Liver (tissue), 9 donors: ENCODE measurements around the gene WFIKKN2. TPM values are rescaled to one million over a fixed set of nuclear protein-coding genes. Genes with fewer than 3 reads are reported as not detected.

Source experiments
- DNase-seq: peaks from one replicate; pipeline ENCODE4 v3.0.0-alpha.2; 2017; ENCODE audit warnings: low spot score
- H3K27ac ChIP-seq, 2 donors: one replicate each; pipeline ENCODE4 v1.7.0; 2013; ENCODE audit warnings: inconsistent platforms in 2 of 2, low read length in 2 of 2, control low read depth in 1 of 2, low read depth in 1 of 2, mild to moderate bottlenecking in 1 of 2
- H3K27me3 ChIP-seq, 4 donors: one replicate each; pipeline versions ENCODE4 v1.6.1 to v1.7.0; 2013; ENCODE audit warnings: low read length in 3 of 4, inconsistent platforms in 1 of 4, mild to moderate bottlenecking in 1 of 4, moderate library complexity in 1 of 4; ENCODE audit not compliant: control insufficient read depth in 4 of 4, insufficient read depth in 4 of 4
- H3K36me3 ChIP-seq, 4 donors: one replicate each; pipeline versions ENCODE4 v1.6.1 to v1.7.0; 2013; ENCODE audit warnings: low read length in 3 of 4, mild to moderate bottlenecking in 3 of 4, low read depth in 1 of 4, moderate library complexity in 1 of 4; ENCODE audit not compliant: control insufficient read depth in 4 of 4, insufficient read depth in 3 of 4
- H3K4me1 ChIP-seq, 4 donors: one replicate each; pipeline versions ENCODE4 v1.6.1 to v1.7.0; 2013; ENCODE audit warnings: low read length in 3 of 4, mild to moderate bottlenecking in 3 of 4, moderate library complexity in 1 of 4; ENCODE audit not compliant: control insufficient read depth in 4 of 4, insufficient read depth in 4 of 4
- H3K4me3 ChIP-seq, 3 donors: one replicate each; pipeline versions ENCODE4 v1.6.1 to v1.7.0; 2013; ENCODE audit warnings: low read length in 3 of 3, control low read depth in 1 of 3, low read depth in 1 of 3, mild to moderate bottlenecking in 1 of 3
- H3K9ac ChIP-seq, 2 donors: one replicate each; pipeline ENCODE4 v1.7.0; 2013; ENCODE audit warnings: low read length in 2 of 2, mild to moderate bottlenecking in 2 of 2, moderate library complexity in 2 of 2, control low read depth in 1 of 2, low read depth in 1 of 2
- H3K9me3 ChIP-seq, 4 donors: one replicate each; pipeline versions ENCODE4 v1.6.1 to v1.7.0; 2013; ENCODE audit warnings: low read length in 3 of 4; ENCODE audit not compliant: control insufficient read depth in 4 of 4
- ATF3 ChIP-seq: IDR thresholded peaks from 2 replicates; pipeline ENCODE4 v1.6.1; 2016; ENCODE audit warnings: antibody characterized with exemption
- CTCF ChIP-seq: fragments of 150-350 bp; IDR thresholded peaks from 2 replicates; pipeline ENCODE4 v1.5.1; 2017; ENCODE audit warnings: improper control_type of control experiment, low read depth, low read length; ENCODE audit not compliant: missing input control
- EGR1 ChIP-seq, 2 donors: IDR thresholded peaks; 2 replicates each; pipeline ENCODE4 v1.6.1; 2016 to 2018; ENCODE audit warnings: antibody characterized with exemption in 2 of 2, low read depth in 2 of 2
- FOXA2 ChIP-seq: IDR thresholded peaks from 2 replicates; pipeline ENCODE4 v1.6.1; 2016; ENCODE audit warnings: antibody characterized with exemption
- GABPA ChIP-seq, 2 donors: IDR thresholded peaks in 1 of 2; conservative IDR thresholded peaks in 1 of 2; 2 replicates each; pipeline ENCODE4 v1.6.1; 2016; ENCODE audit warnings: antibody characterized with exemption in 2 of 2, mild to moderate bottlenecking in 1 of 2, moderate library complexity in 1 of 2
- HNF4A ChIP-seq, 2 donors: conservative IDR thresholded peaks; 2 replicates each; pipeline ENCODE4 v1.6.1; 2016; ENCODE audit warnings: antibody characterized with exemption in 2 of 2, mild to moderate bottlenecking in 2 of 2
- HNF4G ChIP-seq: IDR thresholded peaks from 2 replicates; pipeline ENCODE4 v1.6.1; 2016; ENCODE audit warnings: antibody characterized with exemption
- JUND ChIP-seq, 2 donors: IDR thresholded peaks; 2 replicates each; pipeline ENCODE4 v1.6.1; 2016; ENCODE audit warnings: antibody characterized with exemption in 2 of 2
- MAX ChIP-seq: IDR thresholded peaks from 2 replicates; pipeline ENCODE4 v1.6.1; 2016; ENCODE audit warnings: antibody characterized with exemption
- NR2F2 ChIP-seq: IDR thresholded peaks from 2 replicates; pipeline ENCODE4 v1.6.1; 2016; ENCODE audit warnings: antibody characterized with exemption
- RAD21 ChIP-seq, 2 donors: IDR thresholded peaks; 2 replicates each; pipeline ENCODE4 v1.6.1; 2016; ENCODE audit warnings: antibody characterized with exemption in 2 of 2, mild to moderate bottlenecking in 2 of 2
- REST ChIP-seq: IDR thresholded peaks from 2 replicates; pipeline ENCODE4 v1.6.1; 2016; ENCODE audit warnings: antibody characterized with exemption, mild to moderate bottlenecking
- RXRA ChIP-seq, 2 donors: IDR thresholded peaks; 2 replicates each; pipeline ENCODE4 v1.6.1; 2017 to 2018; ENCODE audit warnings: antibody characterized with exemption in 2 of 2, mild to moderate bottlenecking in 1 of 2
- SP1 ChIP-seq: IDR thresholded peaks from 2 replicates; pipeline ENCODE4 v1.6.1; 2018; ENCODE audit warnings: antibody characterized with exemption, mild to moderate bottlenecking
- TAF1 ChIP-seq: conservative IDR thresholded peaks from 2 replicates; pipeline ENCODE4 v1.6.1; 2016; ENCODE audit warnings: antibody characterized with exemption, mild to moderate bottlenecking
- YY1 ChIP-seq: IDR thresholded peaks from 2 replicates; pipeline ENCODE4 v1.6.1; 2016; ENCODE audit warnings: antibody characterized with exemption, mild to moderate bottlenecking
- ZBTB33 ChIP-seq: IDR thresholded peaks from 2 replicates; pipeline ENCODE4 v1.6.1; 2016; ENCODE audit warnings: antibody characterized with exemption
- WGBS: extraction: QIAGEN DNeasy Blood & Tissue Kit; methylation state at CpG from one replicate; pipeline ENCODE4 v1.1.7; 2013; 5-methylcytosine and 5-hydroxymethylcytosine counted together
- polyA plus RNA-seq, 2 donors: library from polyadenylated mRNA; stranded (reverse) in 1 of 2; unstranded in 1 of 2; fragments of 200-250 nt in 1 of 2; fragments of >200 nt in 1 of 2; fragmentation: Nextera tagmentation in 1 of 2; extraction: Ambion mirVana in 1 of 2; gene quantifications; one replicate each; pipeline versions ENCODE4 v1.2.1 to v1.2.3, GENCODE V29; 2013 to 2015
- total RNA-seq, 2 donors: library from RNA; depleted of rRNA; stranded (reverse); fragments of >200 nt; gene quantifications; one replicate each; pipeline ENCODE4 v1.2.3, GENCODE V29; 2014
- donor health status: healthy.
- donor health status: healthy.
- donor health status: healthy.
- donor health status: healthy.
- donor health status: healthy.

Gene WFIKKN2
- total and polyA plus RNA-seq, 4 donors, result 0.02 to 0.19 (median 0.07) TPM; not detected in 1

- Histone ChIP-seq H3K4me3 (no peak overlapping the region), H3K36me3 (no peaks in the 10 kb centered on the region), H3K27me3 (no peaks in the 10 kb centered on the region), H3K9ac (no peak overlapping the region), H3K9me3 (no peaks in the 10 kb centered on the region), H3K27ac (no peak overlapping the region), H3K4me1 (no peaks in the 10 kb centered on the region)
- WGBS, result 90% methylated on average over 8 of the region's 8 CpGs
- TF ChIP-seq JUND (IDR thresholded peaks at IDR 0.05), result no peak
- no peak for TF ChIP-seq HNF4G
- no peak for TF ChIP-seq CTCF
- TF ChIP-seq MAX, result no peak
- TF ChIP-seq RXRA (IDR thresholded peaks at IDR 0.05), result no peak
- TF ChIP-seq FOXA2, result no peak
- TF ChIP-seq HNF4A (conservative IDR thresholded peaks at IDR 0.05), result no peak
- TF ChIP-seq TAF1, result no peak
- no peak for TF ChIP-seq NR2F2
- no peak for TF ChIP-seq YY1
- TF ChIP-seq SP1, result no peak
- TF ChIP-seq RAD21 (IDR thresholded peaks at IDR 0.05), result no peak
- no peak for TF ChIP-seq ATF3
- DNase-seq, result no peak
Measured at GRCh38 chr17:50793007-50793406, 42.4 kb upstream of the WFIKKN2 start.

GRCh38 chr17:50794361-50794760, 41.0 kb upstream of the WFIKKN2 start:
- no peak for DNase-seq
- WGBS, result 96% methylated on average over 6 of the region's 6 CpGs
- Histone ChIP-seq H3K9me3 (no peaks in the 10 kb centered on the region), H3K36me3 (no peaks in the 10 kb centered on the region), H3K4me1 (no peaks in the 10 kb centered on the region), H3K4me3 (no peak overlapping the region), H3K9ac (no peak overlapping the region), H3K27ac (no peak overlapping the region), H3K27me3 (no peaks in the 10 kb centered on the region)
- TF ChIP-seq HNF4A (conservative IDR thresholded peaks at IDR 0.05), result no peak
- TF ChIP-seq ZBTB33, result no peak
- TF ChIP-seq GABPA (IDR thresholded peaks at IDR 0.05 in 1 of 2, conservative IDR thresholded peaks at IDR 0.05 in 1 of 2), result no peak
- no peak for TF ChIP-seq REST
- TF ChIP-seq CTCF, result no peak
- no peak for TF ChIP-seq ATF3
- TF ChIP-seq JUND (IDR thresholded peaks at IDR 0.05), result no peak
- TF ChIP-seq EGR1 (IDR thresholded peaks at IDR 0.05; ENCODE audit: low read depth in 2 of 2), result no peak
- TF ChIP-seq HNF4G, result no peak
- TF ChIP-seq RXRA (IDR thresholded peaks at IDR 0.05), result no peak
- no peak for TF ChIP-seq SP1
- TF ChIP-seq RAD21 (IDR thresholded peaks at IDR 0.05), result no peak
- no peak for TF ChIP-seq FOXA2
